ENCODE measurements around the gene EPB41L4A.

The EPB41L4A gene

DNA sequence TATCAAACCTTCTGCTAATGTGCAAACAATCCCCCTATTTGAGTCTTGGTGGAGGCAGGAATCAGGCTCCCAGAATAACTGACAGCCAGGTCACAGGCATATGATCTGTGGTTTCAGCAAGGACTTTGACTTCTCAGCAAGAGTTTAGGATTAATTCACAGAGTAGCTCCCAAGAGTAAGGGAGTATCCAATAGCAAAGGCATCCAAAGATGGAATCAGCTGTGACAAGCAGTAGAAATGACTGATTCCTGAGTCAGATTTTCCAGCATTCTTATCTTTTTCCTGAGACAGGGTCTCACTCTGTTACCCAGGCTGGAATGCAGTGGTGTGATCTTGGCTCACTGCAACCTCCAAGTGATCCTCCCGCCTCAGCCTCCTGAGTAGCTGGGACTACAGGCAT lies 108.3 kb downstream of the EPB41L4A start:
- DNase-seq (ENCODE audit: low read depth) = no peak

GRCh38 chr5:112308608-112309007 lies 110.5 kb downstream of the EPB41L4A start:
- DNase-seq (ENCODE audit: low read depth) = no peak

DNA sequence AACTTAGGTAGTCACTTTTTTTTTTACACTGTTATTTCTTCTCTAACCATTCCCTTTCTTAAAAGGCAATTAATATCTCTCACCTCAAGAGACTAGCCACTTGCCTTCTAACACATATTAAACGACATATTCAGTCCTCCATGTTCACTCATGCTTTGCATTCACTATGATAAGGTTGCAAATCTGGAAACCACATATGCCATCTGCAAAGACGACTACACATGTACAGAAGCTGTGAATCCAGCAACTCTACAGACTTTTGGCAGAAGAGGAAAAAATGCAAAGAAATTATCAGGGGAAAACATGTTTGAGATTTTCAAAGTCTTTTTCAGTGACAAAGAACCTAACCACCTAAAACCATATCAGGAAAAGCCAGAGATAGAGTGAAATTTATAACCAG lies 112.1 kb downstream of the EPB41L4A start:
- DNase-seq (ENCODE audit: low read depth) = no peak

DNA sequence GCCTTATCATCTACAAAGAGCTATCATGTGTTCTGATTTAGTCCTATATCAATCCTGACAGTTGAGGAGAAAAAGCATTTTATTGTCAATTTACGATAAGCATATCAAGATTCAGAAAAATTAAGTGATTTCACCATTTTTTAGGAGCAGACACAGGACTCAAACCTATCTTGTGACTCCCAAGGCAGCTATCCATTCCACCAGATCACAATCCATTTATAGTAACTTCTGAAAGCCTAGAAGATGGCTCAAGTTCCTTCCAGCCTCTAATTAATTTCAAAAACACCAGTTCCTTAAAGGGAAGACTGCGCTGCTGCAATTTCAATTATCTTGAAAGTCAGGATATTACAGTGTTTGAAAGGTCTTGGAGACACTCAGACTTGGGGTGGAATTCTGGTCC lies 114.3 kb downstream of the EPB41L4A start:
- DNase-seq (ENCODE audit: low read depth) = no peak

GRCh38 chr5:112303685-112304084 lies 115.4 kb downstream of the EPB41L4A start:
- DNase-seq (ENCODE audit: low read depth) = no peak

DNA sequence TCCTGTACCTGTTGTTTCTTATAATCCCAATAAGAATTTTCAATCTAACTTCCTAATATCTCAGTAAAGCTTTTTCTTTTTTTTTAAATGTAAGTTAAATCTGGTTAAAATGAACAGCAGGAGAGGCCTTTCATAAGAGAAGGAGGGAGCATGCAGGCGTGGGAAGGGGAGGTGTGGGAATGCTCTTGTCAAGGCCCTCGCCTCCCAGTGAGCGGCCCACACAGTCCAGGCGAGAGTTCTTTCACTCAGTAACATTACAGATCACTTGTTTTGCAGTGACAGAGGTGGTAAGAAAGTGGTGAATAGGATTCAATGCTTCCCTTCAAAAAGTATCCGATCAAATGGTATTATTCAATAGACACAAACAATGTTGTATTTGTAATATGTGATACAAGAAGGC lies 125.0 kb downstream of the EPB41L4A start:
- no peak for DNase-seq (ENCODE audit: low read depth)

DNA sequence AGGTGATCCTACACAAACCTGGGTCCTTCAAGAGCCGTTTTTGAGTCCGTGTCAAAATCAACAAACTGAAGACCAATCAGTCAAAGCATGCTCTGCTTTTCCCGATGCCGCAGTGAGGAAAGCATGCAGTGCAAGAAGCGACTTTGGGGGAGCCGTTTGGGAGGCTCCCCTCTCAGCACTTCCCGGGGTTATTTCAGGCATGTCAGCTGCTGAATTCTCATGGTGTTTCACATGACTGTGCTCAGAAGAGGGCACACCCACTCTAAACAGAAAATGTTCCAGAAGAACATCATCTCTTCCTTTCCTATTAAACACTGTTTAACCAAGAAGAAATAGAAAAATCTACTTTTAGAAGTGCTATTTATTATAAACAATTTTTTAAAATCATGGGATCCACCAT lies 125.5 kb downstream of the EPB41L4A start:
- DNase-seq (ENCODE audit: low read depth) = no peak

GRCh38 chr5:112290691-112291090 lies 128.4 kb downstream of the EPB41L4A start:
- DNase-seq (ENCODE audit: low read depth) = no peak

DNA sequence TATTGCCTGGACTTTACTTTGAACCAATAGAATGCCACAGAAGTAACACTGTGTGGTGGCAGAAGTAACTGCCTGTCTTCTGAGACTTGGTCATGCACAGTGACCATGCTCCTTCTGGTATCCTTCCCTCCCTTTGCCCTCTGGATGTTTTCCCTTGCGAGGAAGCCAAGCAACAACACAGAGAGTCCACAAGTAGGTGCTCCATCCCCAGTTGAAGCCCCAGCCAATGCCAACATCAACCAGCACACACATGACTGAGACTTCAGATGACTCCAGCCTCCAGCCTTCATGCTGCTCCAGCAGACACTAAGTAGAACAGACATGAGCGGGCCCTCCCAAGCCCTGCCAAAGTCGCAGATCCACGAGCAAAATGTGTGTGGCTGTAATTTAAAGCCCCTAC lies 129.6 kb downstream of the EPB41L4A start:
- no peak for DNase-seq (ENCODE audit: low read depth)

DNA sequence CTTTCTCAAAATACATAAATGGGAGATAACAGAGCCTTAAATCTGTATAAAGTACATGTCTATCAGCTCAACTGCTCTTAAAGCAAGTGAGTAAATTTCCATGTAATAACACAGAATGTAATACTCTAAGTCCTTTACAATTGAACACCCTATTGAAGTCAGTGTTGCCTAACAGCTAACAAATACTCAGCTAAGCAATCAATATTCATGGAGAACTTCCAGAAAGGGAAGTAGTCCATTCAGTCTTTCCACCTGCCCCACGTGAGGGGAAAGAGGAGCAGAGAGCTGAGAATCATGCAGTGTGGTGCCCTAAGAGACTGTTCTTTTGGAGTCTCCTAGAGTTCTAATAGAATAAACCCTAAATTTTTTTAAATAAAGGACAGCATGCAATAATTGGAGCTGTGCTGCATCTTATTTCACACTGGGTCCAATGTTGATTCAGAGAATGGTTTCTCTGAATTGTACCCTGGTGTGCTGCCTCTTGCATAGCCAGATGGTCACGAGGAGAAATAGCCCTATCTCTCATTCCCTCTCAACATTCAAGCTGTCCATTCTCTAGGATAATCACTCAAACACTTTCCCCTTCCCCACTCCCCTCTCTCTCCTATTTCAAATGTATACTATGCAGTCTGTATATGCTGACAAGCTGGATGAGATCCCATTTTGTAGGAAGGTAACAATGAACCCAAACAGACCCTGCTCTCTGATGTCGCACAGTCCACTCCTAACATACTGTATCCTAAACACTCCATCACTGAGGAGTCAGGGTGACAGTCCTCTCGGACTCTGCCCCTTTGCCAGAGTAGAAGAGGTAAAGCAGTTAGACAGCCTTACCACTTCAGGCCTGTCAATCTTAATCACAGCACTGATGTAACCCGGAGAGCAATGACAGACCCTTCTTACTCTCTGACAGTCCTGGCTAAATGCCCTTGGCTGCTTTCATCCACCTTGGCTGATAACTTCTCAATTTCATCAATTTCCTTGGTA lies 134.8 kb downstream of the EPB41L4A start:
- DNase-seq (ENCODE audit: low read depth) = no peak

- no peak for DNase-seq (ENCODE audit: low read depth)
Observed at GRCh38 chr5:112283034-112283582, 136.0 kb downstream of the EPB41L4A start.

DNA sequence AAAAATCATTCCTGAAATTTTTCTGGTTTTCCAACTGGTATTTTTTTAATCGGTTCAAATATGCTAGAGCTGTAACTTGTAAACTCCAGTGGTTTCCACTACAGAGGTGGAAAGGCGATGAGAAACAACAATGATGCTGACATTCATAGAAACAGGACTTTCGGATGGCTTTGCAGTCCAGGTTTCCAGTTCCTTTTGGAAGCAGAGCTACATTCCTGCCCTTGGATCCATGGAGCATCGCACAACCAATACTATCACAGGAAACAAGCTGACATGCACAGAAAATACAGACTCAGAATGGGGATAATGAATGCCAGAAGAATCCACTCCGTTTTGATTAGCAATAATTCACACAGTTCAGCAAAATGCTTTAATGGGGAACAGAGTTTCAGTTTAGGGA lies 140.0 kb downstream of the EPB41L4A start:
- DNase-seq (ENCODE audit: low read depth) = no peak

DNA sequence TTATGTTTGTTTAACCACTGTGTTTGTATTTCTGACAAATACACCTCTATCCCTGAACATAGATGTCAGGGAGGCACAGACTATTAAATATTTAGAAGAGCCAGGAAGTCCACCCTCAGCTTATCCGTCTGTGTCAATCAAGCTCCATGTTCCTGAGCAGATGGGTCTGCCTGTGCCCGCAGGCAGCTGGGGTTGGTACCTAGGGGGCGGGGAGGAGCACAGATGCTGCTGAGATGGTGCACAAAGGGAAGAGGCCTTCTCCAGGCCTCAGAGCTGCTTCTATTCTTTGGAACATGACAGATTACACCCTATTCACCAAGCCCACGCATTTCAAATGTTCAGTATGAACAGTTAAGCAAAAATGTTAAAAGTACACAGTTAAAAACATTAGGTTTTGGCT lies 142.1 kb downstream of the EPB41L4A start:
- DNase-seq (ENCODE audit: low read depth) = no peak

GRCh38 chr5:112275671-112276070 lies 143.4 kb downstream of the EPB41L4A start:
- DNase-seq (ENCODE audit: low read depth) = no peak

DNA sequence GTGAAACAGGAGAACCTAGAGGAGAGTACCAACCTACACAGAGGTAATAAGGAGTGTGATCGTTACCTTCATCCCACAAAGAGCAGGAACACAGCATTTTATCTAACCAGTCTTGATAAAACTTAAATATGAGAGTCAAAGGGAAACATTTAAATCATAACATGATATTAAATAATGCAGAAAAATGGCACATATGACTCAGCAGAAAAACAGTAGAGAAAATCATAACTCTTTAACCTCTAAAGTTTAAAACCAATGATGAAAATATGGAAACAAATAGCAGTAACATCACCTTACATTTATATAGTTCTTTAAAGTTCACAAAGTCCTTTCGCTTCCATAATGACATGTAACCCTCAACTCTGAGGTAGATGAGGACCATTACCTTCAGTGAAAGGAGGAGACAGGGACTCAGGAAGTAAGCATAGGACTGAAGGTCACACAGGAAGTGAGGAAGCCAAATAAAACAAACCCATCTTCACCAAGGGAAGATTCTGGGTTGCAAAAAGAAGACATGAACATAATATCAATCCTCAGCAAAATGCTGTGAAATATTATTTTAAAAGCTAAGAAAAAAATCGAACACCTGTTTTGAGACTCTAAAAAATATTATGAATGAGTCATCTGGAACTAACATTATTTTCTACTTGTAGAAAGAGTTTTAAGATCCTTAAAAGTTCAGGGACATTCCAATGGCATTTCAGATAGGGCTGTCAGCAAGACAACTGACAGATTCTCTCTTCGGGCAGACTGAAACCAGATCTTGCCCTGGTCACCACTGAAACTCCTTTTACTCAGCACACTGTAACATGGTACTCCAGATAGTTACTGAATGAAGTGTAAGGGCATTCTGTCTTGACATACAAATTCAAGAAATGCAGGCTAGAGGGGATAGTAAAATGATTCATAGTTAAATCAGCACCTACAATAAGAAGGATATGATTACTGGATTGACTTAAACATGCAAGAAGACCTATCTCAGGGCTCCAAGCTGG lies 148.5 kb downstream of the EPB41L4A start:
- DNase-seq (ENCODE audit: low read depth) = no peak

- DNase-seq (ENCODE audit: low read depth) = no peak
Observed at GRCh38 chr5:112267231-112267630, 151.8 kb downstream of the EPB41L4A start.

- no peak for DNase-seq (ENCODE audit: low read depth)
Observed at GRCh38 chr5:112264666-112265065, 154.4 kb downstream of the EPB41L4A start.

DNA sequence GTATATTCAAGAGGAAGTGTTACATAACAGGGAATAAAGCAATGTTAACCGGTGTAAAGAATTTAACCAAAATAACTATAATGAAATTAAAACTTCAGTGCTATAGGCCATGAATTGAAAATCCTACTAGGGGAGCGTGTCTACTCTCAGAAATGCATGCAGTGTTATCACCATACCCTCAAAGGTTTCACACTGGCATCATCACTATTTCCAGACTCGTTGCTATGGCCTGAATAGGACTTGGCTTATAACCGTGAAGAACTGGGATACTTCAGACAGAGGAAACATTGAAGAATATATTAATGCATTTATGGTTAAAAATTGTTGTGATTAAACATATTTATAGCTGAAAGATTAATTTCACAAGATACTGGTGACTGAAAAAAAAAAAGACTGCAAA lies 154.9 kb downstream of the EPB41L4A start:
- DNase-seq (ENCODE audit: low read depth) = no peak

GRCh38 chr5:112263469-112263868 lies 155.6 kb downstream of the EPB41L4A start:
- DNase-seq (ENCODE audit: low read depth) = no peak

DNA sequence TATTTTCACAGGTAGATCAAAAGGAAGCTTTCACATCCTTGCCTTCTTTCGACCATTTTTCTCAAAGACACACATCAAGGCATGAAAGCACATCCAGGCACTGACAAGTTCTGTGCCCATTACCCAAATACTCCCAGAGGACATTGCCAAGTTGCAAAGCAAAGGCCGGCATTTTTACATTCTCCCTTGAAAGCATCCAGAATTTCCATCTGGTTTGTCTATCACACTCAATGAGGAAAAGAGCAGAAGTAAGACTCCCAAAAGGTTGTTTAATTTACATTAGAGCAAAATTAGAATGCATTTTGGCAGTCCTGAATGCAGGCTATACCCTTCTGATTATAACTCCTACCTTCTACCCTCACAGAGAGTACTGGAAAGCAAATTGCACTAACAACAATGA lies 160.5 kb downstream of the EPB41L4A start:
- DNase-seq (ENCODE audit: low read depth) = no peak

GRCh38 chr5:112257976-112258375 lies 161.1 kb downstream of the EPB41L4A start:
- DNase-seq (ENCODE audit: low read depth) = no peak

DNA sequence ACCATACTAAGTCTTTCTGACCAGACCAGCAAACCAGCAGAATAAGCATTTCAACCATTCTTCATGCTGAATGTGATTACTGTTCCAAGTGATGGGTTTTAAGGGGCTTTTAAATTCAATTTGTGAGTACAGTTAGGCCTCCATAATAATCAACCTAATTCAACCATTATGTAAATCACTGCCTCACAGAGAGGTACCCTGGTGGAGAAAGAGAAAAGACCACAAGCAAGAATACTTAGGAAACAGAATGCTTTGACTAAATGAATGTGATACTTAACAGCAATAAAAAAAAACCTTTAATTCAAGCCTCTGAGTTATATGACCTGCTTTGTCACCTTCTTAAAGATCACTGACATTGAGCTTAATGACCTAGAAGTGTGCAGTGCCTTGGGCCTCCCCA lies 162.1 kb downstream of the EPB41L4A start:
- DNase-seq (ENCODE audit: low read depth) = no peak

Measured in activated T-cell treated with anti-CD3 and anti-CD28 coated beads for 48 hours (primary cell).